Panc1 (cell line): ENCODE measurements around the gene RPS15. TPM values are rescaled to one million over a fixed set of nuclear protein-coding genes. Genes with fewer than 3 reads are reported as not detected.

Source experiments
- ATAC-seq: fragments of 200-7000 bp; cut with Tn5 transposase; 2 replicates; pipeline ENCODE4 v1.9.1; 2020; ENCODE audit warnings: mild to moderate bottlenecking, moderate library complexity
- BruUV-seq: library from RNA; stranded (reverse); fragments of 400-500 nt; replicated peaks from 2 replicates; lab custom pipeline; 2021; lab: Mats Ljungman, UMichigan
- CTCF ChIA-PET: fragments of 300-600 bp; sonication (Branson Sonifier 250); formaldehyde crosslinking; loops from one replicate; lab custom pipeline; 2022; ENCODE audit warnings: antibody characterized with exemption; lab: Charles Lee
- POLR2A ChIA-PET: fragments of 300-600 bp; sonication (Branson Sonifier 250); formaldehyde crosslinking; loops from one replicate; lab custom pipeline; 2022; ENCODE audit warnings: antibody characterized with exemption; lab: Charles Lee
- DNase-seq: peaks from one replicate; pipeline ENCODE4 v3.0.0-alpha.2; 2010; ENCODE audit warnings: low read depth, low spot score
- H3K27ac ChIP-seq: 2 replicates; pipeline ENCODE4 v1.5.1; 2011; ENCODE audit warnings: mild to moderate bottlenecking, low read length, inconsistent platforms
- H3K27me3 ChIP-seq: fragments of 200-500 bp; sonication (Bioruptor generic); 2 replicates; pipeline ENCODE4 v1.6.0; 2014; ENCODE audit warnings: low read length, inconsistent platforms; ENCODE audit not compliant: control insufficient read depth, insufficient read depth
- H3K36me3 ChIP-seq: fragments of 200-500 bp; sonication (Bioruptor generic); 2 replicates; pipeline ENCODE4 v1.5.1; 2014; ENCODE audit warnings: inconsistent platforms, mild to moderate bottlenecking, low read length, moderate library complexity; ENCODE audit not compliant: control insufficient read depth, insufficient read depth
- H3K4me1 ChIP-seq: 2 replicates; pipeline ENCODE4 v1.5.1; 2011; ENCODE audit warnings: inconsistent platforms, mild to moderate bottlenecking, low read length, moderate library complexity; ENCODE audit not compliant: control insufficient read depth, insufficient read depth
- H3K4me3 ChIP-seq, 2 experiments: 2 replicates each; pipeline ENCODE4 v1.5.1; 2011 to 2012; ENCODE audit warnings: low read depth in 2 of 2, low read length in 2 of 2, mild to moderate bottlenecking in 2 of 2, inconsistent platforms in 1 of 2, moderate library complexity in 1 of 2
- H3K9me3 ChIP-seq: fragments of 200-500 bp; sonication (Bioruptor generic); 2 replicates; pipeline ENCODE4 v1.5.1; 2014; ENCODE audit warnings: low read depth, mild to moderate bottlenecking, inconsistent platforms, low read length, moderate library complexity; ENCODE audit not compliant: control insufficient read depth, insufficient read depth
- CTCF ChIP-seq: fragments of 450-650 bp; IDR thresholded peaks from 2 replicates; pipeline ENCODE4 v1.5.1; 2017; ENCODE audit warnings: mild to moderate bottlenecking
- POLR2AphosphoS5 ChIP-seq: IDR thresholded peaks from 2 replicates; pipeline ENCODE4 v1.6.1; 2012; ENCODE audit warnings: mild to moderate bottlenecking, low read depth, low read length, moderate library complexity
- REST ChIP-seq, 2 experiments: IDR thresholded peaks; 2 replicates each; pipeline ENCODE4 v1.6.1; 2011 to 2012; ENCODE audit warnings: low read depth in 2 of 2, control low read depth in 1 of 2, low read length in 1 of 2, mild to moderate bottlenecking in 1 of 2, moderate library complexity in 1 of 2; ENCODE audit not compliant: insufficient read depth in 1 of 2
- SIN3A ChIP-seq: IDR thresholded peaks from 2 replicates; pipeline ENCODE4 v1.6.1; 2012; ENCODE audit warnings: low read depth, mild to moderate bottlenecking, low read length, moderate library complexity, borderline replicate concordance; ENCODE audit not compliant: insufficient read depth
- TCF7L2 ChIP-seq: IDR thresholded peaks from 2 replicates; pipeline ENCODE4 v1.6.1; 2011; ENCODE audit warnings: mild to moderate bottlenecking, low read depth, low read length, inconsistent platforms
- in situ Hi-C: cut with HindIII; loops from 2 replicates; pipeline ENCODE4 v1.10.0; 2016; ENCODE audit warnings: low sequenced_read_pairs, low pct_unique_long_range_greater_than_20kb
- intact Hi-C: fragments of 100-400 bp; cut with micrococcal nuclease; formaldehyde crosslinking; loops from one replicate; pipeline ENCODE4 v1.10.0; 2022; ENCODE audit not compliant: unreplicated experiment
- total RNA-seq: library from RNA; stranded (reverse); gene quantifications from one replicate; pipeline ENCODE4 v1.2.1, GENCODE V29; 2021; ENCODE audit not compliant: unreplicated experiment

The RPS15 gene
- total RNA-seq, 1 experiment from 2014 or later = 1,067 TPM

- ChIA-PET CTCF (no interaction called here), POLR2A (no interaction called here)
- no peak for ATAC-seq
- no TSS peak for BruUV-seq
- H3K4me1 ChIP-seq = peaks cover 46% of the 10 kb centered on the region
- no peaks in the 10 kb centered on the region for H3K9me3 ChIP-seq
- H3K36me3 ChIP-seq = peaks cover 6% of the 10 kb centered on the region
- peak overlapping the region; percentile 73 to 86 for H3K4me3 ChIP-seq
- intact Hi-C loops = no loop called here
- TF ChIP-seq POLR2AphosphoS5 (no peak; the same call in 1 of the 2 replicates), SIN3A (no peak), TCF7L2 (no peak), REST (IDR thresholded peaks at IDR 0.05; ENCODE audit: insufficient read depth in 1 of 2, low read depth in 2 of 2, low read length in 1 of 2) (no peak), CTCF (no peak)
- no peak for DNase-seq
- H3K27ac ChIP-seq = peak overlapping the region; percentile 89
- in situ Hi-C loops = no loop called here
- H3K27me3 ChIP-seq = no peaks in the 10 kb centered on the region
Measured at GRCh38 chr19:1440418-1440801, 2.2 kb downstream of the RPS15 start.

GRCh38 chr19:1441022-1441426, 2.8 kb downstream of the RPS15 start:
- no peak for TF ChIP-seq REST (IDR thresholded peaks at IDR 0.05; ENCODE audit: insufficient read depth in 1 of 2, low read depth in 2 of 2, low read length in 1 of 2)
- no peak for TF ChIP-seq POLR2AphosphoS5
- peak overlapping the region; percentile 89 for H3K27ac ChIP-seq
- BruUV-seq = no TSS peak

More at GRCh38 chr19:1441022-1441426, 2.8 kb downstream of the RPS15 start:
- ChIA-PET CTCF (no interaction called here), POLR2A (no interaction called here)
- Histone ChIP-seq H3K4me3 (peak overlapping the region in 1 of 2 experiments; percentile 86; a peak in 2 of 4 replicates), H3K4me1 (peaks cover 46% of the 10 kb centered on the region), H3K9me3 (no peaks in the 10 kb centered on the region), H3K27me3 (no peaks in the 10 kb centered on the region), H3K36me3 (peaks cover 6% of the 10 kb centered on the region)
- intact Hi-C loops = no loop called here
- in situ Hi-C loops = no loop called here
- no peak for DNase-seq
- ATAC-seq = no peak
